Progenitor cell of endocrine pancreas (in vitro differentiated cells): Measurements from ENCODE around the gene FMO5. TPM values are rescaled to one million over a fixed set of nuclear protein-coding genes. Genes with fewer than 3 reads are reported as not detected.
"Not testable (repeated sequence)": the region's sequence is repeated elsewhere in the genome, so short reads cannot be mapped to it uniquely, and the experiment has no call there.

ENCODE experiments used
- DNase-seq: peaks from one replicate; pipeline ENCODE4 v3.0.0; 2021; ENCODE audit warnings: low spot score; ENCODE audit not compliant: unreplicated experiment
- H3K27ac Mint-ChIP-seq: 2 replicates; pipeline ENCODE4 v1.8.0; 2021; ENCODE audit warnings: mild to moderate bottlenecking, moderate library complexity, mixed read lengths
- H3K27me3 Mint-ChIP-seq: 2 replicates; pipeline ENCODE4 v1.8.0; 2021; ENCODE audit warnings: mixed read lengths
- H3K36me3 Mint-ChIP-seq: 2 replicates; pipeline ENCODE4 v1.8.0; 2022; ENCODE audit warnings: mixed read lengths; ENCODE audit not compliant: insufficient read depth
- H3K4me1 Mint-ChIP-seq: 2 replicates; pipeline ENCODE4 v1.8.0; 2021; ENCODE audit warnings: low read depth, mixed read lengths
- H3K4me3 Mint-ChIP-seq: 2 replicates; pipeline ENCODE4 v1.8.0; 2021; ENCODE audit warnings: low read depth, mild to moderate bottlenecking, moderate library complexity, mixed read lengths
- H3K9me3 Mint-ChIP-seq: 2 replicates; pipeline ENCODE4 v1.8.0; 2021; ENCODE audit warnings: low read depth, mixed read lengths
- CTCF ChIP-seq: fragments of 200-600 bp; sonication (generic); IDR thresholded peaks from one replicate; pipeline ENCODE4 v1.5.0; 2021; ENCODE audit warnings: antibody characterized with exemption, mild to moderate bottlenecking; ENCODE audit not compliant: unreplicated experiment
- total RNA-seq: library from RNA; stranded (reverse); gene quantifications from 2 replicates; pipeline ENCODE4 v1.2.1, GENCODE V29; 2021

Gene FMO5
- total RNA-seq, 1 donor from 2014 or later = 5.0 TPM

- no peak overlapping the region for H3K27ac Mint-ChIP-seq
- H3K9me3 Mint-ChIP-seq = no peaks in the 10 kb centered on the region
- H3K4me1 Mint-ChIP-seq = peaks cover 7% of the 10 kb centered on the region
- H3K27me3 Mint-ChIP-seq = no peaks in the 10 kb centered on the region
- TF ChIP-seq CTCF = no peak
- no peak overlapping the region for H3K4me3 Mint-ChIP-seq
- no peak for DNase-seq
- H3K36me3 Mint-ChIP-seq = peaks cover 15% of the 10 kb centered on the region
These were observed 23.4 kb downstream of the FMO5 start for GRCh38 chr1:147201786-147202185.

GRCh38 chr1:147201276-147201675, 23.9 kb downstream of the FMO5 start:
- peaks cover 15% of the 10 kb centered on the region for H3K36me3 Mint-ChIP-seq
- no peak overlapping the region for H3K27ac Mint-ChIP-seq
- peaks cover 7% of the 10 kb centered on the region for H3K4me1 Mint-ChIP-seq
- no peak overlapping the region for H3K4me3 Mint-ChIP-seq
- H3K9me3 Mint-ChIP-seq = no peaks in the 10 kb centered on the region
- H3K27me3 Mint-ChIP-seq = no peaks in the 10 kb centered on the region
- TF ChIP-seq CTCF = no peak
- DNase-seq = no peak

GRCh38 chr1:147197324-147197723, 27.8 kb downstream of the FMO5 start:
- H3K9me3 Mint-ChIP-seq, H3K27ac Mint-ChIP-seq, H3K27me3 Mint-ChIP-seq, H3K4me1 Mint-ChIP-seq, H3K4me3 Mint-ChIP-seq, DNase-seq: not testable (repeated sequence)
- peaks cover 18% of the 10 kb centered on the region for H3K36me3 Mint-ChIP-seq

- H3K27ac Mint-ChIP-seq = no peak overlapping the region
These were observed 35.6 kb downstream of the FMO5 start for GRCh38 chr1:147189514-147189913.

GRCh38 chr1:147185432-147185831, 39.7 kb downstream of the FMO5 start:
- DNase-seq = no peak
- Mint-ChIP-seq H3K4me3 (peak overlapping the region; percentile 38), H3K9me3 (no peaks in the 10 kb centered on the region), H3K27me3 (no peaks in the 10 kb centered on the region), H3K36me3 (peaks cover 4% of the 10 kb centered on the region), H3K4me1 (peaks cover 18% of the 10 kb centered on the region), H3K27ac (peak overlapping the region; percentile 88)
- TF ChIP-seq CTCF = no peak

More at GRCh38 chr1:147189514-147189913, 35.6 kb downstream of the FMO5 start:
- Mint-ChIP-seq H3K4me1 (peaks cover 15% of the 10 kb centered on the region), H3K36me3 (peaks cover 11% of the 10 kb centered on the region), H3K4me3 (no peak overlapping the region), H3K27me3 (no peaks in the 10 kb centered on the region), H3K9me3 (peaks cover 4% of the 10 kb centered on the region)
- TF ChIP-seq CTCF = no peak
- no peak for DNase-seq

GRCh38 chr1:147177611-147178380, 47.3 kb downstream of the FMO5 start:
- no peak for TF ChIP-seq CTCF
- H3K4me1 Mint-ChIP-seq = peaks cover 10% of the 10 kb centered on the region
- peaks cover 31% of the 10 kb centered on the region for H3K36me3 Mint-ChIP-seq
- H3K27ac Mint-ChIP-seq = no peak overlapping the region
- DNase-seq = no peak
- H3K27me3 Mint-ChIP-seq = no peaks in the 10 kb centered on the region
- no peak overlapping the region for H3K4me3 Mint-ChIP-seq
- H3K9me3 Mint-ChIP-seq = peaks cover 15% of the 10 kb centered on the region
